Hematopoietic multipotent progenitor cell treated with erythropoietin and hydrocortisone succinate and interleukin-3 and kit ligand, for 8 days (in vitro differentiated cells): ENCODE data around the gene FBXO39.
A peak's percentile ranks its signal among the peaks of the same experiment; 100 is the strongest.
"Not testable (repeated sequence)": the region's sequence is repeated elsewhere in the genome, so short reads cannot be mapped to it uniquely, and the experiment has no call there.

Source experiments
- DNase-seq: peaks from one replicate; pipeline ENCODE4 v3.0.0-alpha.2; 2015

FBXO39 gene

GRCh38 chr17:6793748-6794493 lies 17.9 kb downstream of the FBXO39 start:
- no peak for DNase-seq

DNA sequence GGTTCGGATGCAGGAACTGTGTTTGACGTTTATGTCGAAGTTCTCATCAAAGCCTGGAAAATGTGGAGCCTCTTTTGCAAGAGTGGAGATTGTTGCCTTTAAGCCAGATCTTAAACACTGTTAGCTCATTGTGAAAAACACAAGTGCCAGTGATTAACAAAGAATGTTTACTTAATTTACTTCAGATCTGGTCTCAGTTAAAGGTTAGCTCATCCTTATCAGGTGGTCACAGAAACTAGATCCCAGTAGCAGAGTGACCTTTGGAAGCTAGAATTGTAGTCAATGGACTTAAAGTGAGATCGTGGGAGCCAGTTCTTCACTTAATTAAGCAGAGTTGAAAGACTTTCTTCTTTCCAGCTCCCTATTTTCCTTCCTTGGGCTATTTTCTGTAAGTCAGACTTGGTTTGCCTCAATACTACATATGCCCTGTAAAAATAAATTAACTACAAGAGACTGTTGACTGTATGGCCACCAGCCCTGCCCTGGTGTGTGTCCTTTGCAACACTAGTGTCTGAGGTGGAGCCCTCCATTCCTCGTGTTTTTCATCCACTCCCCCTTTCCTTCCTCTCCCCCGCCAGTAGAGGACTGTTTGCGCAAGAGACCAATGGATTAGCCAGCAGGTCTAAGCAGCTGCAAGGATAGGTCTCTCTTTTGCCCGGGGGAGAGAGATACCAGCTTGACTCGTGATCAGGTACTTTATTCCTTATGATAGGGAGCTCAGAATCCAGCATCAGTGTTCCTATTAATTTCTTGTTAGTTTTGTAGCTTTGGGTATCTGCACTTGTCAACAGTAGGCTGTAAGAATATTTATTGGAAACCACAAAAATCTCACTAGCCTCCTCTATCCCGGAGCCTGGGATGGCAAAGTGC lies 20.2 kb downstream of the FBXO39 start:
- no peak for DNase-seq

DNA sequence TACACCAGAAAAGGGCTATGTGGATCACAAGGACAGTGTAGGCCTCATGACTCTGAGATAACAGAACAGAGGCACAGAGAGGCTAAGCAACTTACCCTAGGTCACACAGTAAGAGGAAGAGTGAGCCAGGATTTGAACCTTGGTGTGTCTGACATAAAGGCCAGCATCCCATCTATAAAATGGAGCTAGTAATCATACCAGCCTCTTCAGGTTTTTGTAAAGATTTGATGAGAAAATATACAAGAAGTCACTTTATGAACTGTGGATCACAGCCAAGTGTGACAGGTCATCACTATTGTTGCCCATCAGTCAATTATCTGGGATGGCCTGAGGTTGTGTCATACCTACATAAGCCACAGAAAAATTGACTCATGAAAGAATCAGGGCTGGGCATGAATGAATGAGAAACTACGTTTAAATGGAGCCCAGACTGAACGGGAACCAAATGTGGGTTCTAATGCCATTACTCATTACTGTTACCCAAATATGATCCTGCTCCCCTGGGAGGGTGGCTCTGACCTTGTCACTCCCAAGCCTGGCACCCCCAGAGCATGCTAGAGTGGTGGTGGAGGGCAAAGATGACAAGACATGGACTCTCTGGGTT lies 21.0 kb downstream of the FBXO39 start:
- DNase-seq = no peak

GRCh38 chr17:6797718-6798351 lies 21.8 kb downstream of the FBXO39 start:
- no peak for DNase-seq

- DNase-seq = no peak
Measured at GRCh38 chr17:6799738-6800137, 23.7 kb downstream of the FBXO39 start.

- DNase-seq = no peak
Measured at GRCh38 chr17:6800422-6801027, 24.5 kb downstream of the FBXO39 start.

DNA sequence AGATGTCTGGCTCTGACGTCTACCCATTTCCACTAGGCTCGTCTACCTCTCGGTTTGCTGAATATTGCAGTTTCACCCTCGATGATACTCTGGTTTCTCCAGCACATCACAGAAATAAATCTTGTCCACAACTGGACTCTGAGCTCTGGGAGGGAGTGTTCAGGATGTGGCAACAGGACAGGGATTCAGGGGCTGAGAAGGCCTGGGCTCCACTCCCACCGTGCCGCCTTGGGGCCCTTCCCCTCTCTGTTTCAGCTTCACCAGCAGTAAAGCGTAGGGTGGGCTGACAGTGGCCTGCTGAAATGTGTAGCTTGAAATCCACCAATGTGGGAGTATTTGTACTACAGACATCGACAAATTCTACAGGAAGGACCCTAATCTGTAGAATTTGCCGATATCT lies 35.5 kb downstream of the FBXO39 start:
- no peak for DNase-seq

DNA sequence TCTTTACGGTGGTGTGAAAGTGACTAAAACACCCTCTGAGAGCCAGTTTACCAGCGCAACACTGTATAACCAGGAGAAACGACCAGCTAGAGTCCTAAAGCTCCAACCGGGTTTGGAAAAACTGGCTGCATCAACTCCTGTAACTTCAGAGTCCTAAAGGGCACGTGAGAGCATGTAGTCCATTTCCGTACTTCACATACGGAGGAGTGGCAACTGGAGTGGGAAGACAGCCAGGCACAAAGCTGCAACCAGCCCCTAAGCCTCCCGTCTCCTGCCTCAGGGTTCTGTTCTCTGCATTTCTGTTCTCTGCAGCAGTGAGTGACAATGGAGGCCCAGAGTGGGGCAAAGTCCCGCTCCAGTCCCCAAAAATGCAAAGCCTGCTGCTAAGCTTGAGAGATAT lies 36.3 kb downstream of the FBXO39 start:
- DNase-seq = no peak

DNA sequence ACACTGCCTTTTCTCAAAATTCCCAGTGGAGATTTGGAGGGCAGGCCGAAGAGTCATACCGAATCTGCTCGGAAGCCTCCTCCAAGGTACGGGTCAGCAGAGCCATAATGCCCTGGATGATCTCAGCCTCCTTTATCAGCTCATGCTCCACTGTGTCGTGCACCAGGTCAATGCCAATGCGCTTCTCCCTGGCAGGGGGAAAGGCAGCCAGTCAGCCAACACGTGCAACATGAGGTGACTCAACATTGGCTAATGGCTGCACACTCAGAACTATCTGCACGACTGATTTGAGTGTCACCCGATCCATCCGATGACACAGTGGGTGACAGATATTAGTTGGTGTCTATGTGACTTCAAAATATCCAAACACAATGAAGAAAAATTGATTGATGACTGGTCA lies 39.8 kb downstream of the FBXO39 start:
- DNase-seq = no peak

DNA sequence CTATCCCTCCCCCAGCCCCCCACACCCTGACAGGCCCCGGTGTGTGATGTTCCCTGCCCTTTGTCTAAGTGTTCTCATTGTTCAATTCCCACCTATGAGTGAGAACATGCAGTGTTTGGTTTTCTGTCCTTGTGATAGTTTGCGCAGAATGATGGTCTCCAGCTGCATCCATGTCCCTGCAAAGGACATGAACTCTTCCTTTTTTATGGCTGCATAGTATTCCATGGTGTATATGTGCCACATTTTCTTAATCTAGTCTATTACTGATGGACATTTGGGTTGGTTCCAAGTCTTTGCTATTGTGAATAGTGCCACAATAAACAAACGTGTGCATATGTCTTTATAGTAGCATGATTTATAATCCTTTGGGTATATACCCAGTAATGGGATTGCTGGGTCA lies 40.4 kb downstream of the FBXO39 start:
- DNase-seq = not testable (repeated sequence)

DNA sequence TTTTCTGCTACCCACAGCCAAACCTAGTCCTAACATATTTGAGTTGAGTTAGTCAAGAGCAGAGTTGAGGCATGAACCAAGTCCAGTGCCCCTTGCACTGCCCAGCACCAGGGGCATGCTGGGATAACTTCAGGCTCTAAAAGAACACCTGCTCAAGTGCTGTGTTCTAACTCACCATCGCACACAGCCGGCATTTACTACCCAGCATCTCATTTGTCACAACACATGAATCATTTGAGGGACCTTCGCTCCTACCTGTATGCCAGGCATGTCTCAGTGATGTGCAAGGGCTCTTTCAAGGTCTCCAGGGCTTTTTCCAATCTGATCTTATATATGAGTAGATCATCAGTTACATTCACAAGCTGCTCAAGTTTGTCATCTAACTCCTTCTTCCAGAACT lies 42.9 kb downstream of the FBXO39 start:
- DNase-seq = no peak

DNA sequence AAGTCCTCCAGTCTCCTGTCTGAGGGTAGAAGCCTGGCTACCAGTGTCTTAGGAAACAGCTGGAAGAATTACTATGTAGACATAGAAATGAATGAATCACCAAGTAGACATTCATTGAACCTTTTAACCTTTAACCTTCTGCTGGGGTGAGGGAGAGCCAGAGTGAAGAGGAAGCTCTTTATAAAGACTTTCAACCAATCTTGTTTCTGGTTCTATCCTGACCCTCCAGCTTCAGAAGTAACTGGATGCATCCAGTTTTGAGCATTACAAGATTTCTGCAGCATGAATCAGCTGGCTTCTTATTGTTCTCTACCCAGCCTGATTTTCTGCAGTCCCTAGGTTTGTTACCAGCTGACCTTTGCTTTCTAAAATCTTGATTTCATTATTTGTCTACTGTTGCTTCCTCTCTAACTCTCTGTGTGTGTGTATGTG lies 47.0 kb downstream of the FBXO39 start:
- no peak for DNase-seq

GRCh38 chr17:6830383-6830986 lies 54.5 kb downstream of the FBXO39 start:
- DNase-seq = no peak

- peak; percentile 54 for DNase-seq
Measured at GRCh38 chr17:6831661-6832263, 55.7 kb downstream of the FBXO39 start, which contains the start of gene TEKT1. Gene TEKT1, minus strand, starts transcription at chr17:6831729. Its CDS starts 1,353 bp downstream, at chr17:6830376.
